GM23338 (cell line): ENCODE results near the gene ZC3H6. TPM values are rescaled to one million over a fixed set of nuclear protein-coding genes. Genes with fewer than 3 reads are reported as not detected.

ENCODE experiments used
- ATAC-seq: fragments of 200-7000 bp; cut with Tn5 transposase; 3 replicates; pipeline ENCODE4 v1.9.1; 2020
- DNase-seq: peaks from one replicate; pipeline ENCODE4 v3.0.0-alpha.2; 2015; ENCODE audit warnings: low spot score
- H2AFZ ChIP-seq: fragments of 200-600 bp; sonication (generic); 2 replicates; pipeline ENCODE4 v1.8.0; 2016; ENCODE audit warnings: antibody characterized with exemption, mild to moderate bottlenecking, moderate library complexity
- H3F3A ChIP-seq: fragments of 200-600 bp; sonication (generic); replicated peaks from 2 replicates; pipeline ENCODE4 v1.8.0; 2017; ENCODE audit warnings: antibody characterized with exemption, mixed run types, low read depth
- H3K27ac ChIP-seq: fragments of 200-600 bp; sonication (generic); 2 replicates; pipeline ENCODE4 v1.6.1; 2016; ENCODE audit warnings: low read depth
- H3K27me3 ChIP-seq: fragments of 200-600 bp; sonication (generic); 2 replicates; pipeline ENCODE4 v1.8.0; 2016; ENCODE audit warnings: mild to moderate bottlenecking, mixed run types, moderate library complexity; ENCODE audit not compliant: insufficient read depth
- H3K36me3 ChIP-seq: fragments of 200-600 bp; sonication (generic); 2 replicates; pipeline ENCODE4 v1.8.0; 2016; ENCODE audit warnings: mild to moderate bottlenecking; ENCODE audit not compliant: insufficient read depth
- H3K4me1 ChIP-seq: fragments of 200-600 bp; sonication (generic); 2 replicates; pipeline ENCODE4 v1.8.0; 2016; ENCODE audit warnings: mild to moderate bottlenecking, moderate library complexity; ENCODE audit not compliant: insufficient read depth
- H3K4me2 ChIP-seq: fragments of 200-600 bp; sonication (generic); 2 replicates; pipeline ENCODE4 v1.7.1; 2017; ENCODE audit warnings: mixed run types
- H3K4me3 ChIP-seq: fragments of 200-600 bp; sonication (generic); 2 replicates; pipeline ENCODE4 v1.6.1; 2016; ENCODE audit warnings: mixed run types
- H3K79me2 ChIP-seq: fragments of 200-600 bp; sonication (generic); replicated peaks from 2 replicates; pipeline ENCODE4 v1.8.0; 2017; ENCODE audit warnings: mild to moderate bottlenecking; ENCODE audit not compliant: insufficient read depth
- H3K9me2 ChIP-seq: fragments of 200-600 bp; sonication (generic); 2 replicates; pipeline ENCODE4 v1.8.0; 2017; ENCODE audit not compliant: insufficient read depth
- H4K20me1 ChIP-seq: fragments of 200-600 bp; sonication (generic); replicated peaks from 2 replicates; pipeline ENCODE4 v1.8.0; 2017; ENCODE audit warnings: mild to moderate bottlenecking; ENCODE audit not compliant: insufficient read depth
- H3K27ac Mint-ChIP-seq: 2 replicates; pipeline ENCODE4 v1.8.0; 2020; ENCODE audit warnings: inconsistent platforms, mild to moderate bottlenecking, moderate library complexity, mixed read lengths
- H3K27me3 Mint-ChIP-seq: 3 replicates; pipeline ENCODE4 v1.8.0; 2022; ENCODE audit warnings: low read depth, mild to moderate bottlenecking, moderate library complexity, mixed read lengths, inconsistent platforms; ENCODE audit not compliant: insufficient read depth, poor library complexity
- H3K36me3 Mint-ChIP-seq: 3 replicates; pipeline ENCODE4 v1.8.0; 2021; ENCODE audit warnings: low read depth, mild to moderate bottlenecking, inconsistent platforms, moderate library complexity, mixed read lengths
- H3K4me1 Mint-ChIP-seq: 3 replicates; pipeline ENCODE4 v1.8.0; 2020; ENCODE audit warnings: mild to moderate bottlenecking, inconsistent platforms, mixed read lengths
- H3K4me3 Mint-ChIP-seq: 3 replicates; pipeline ENCODE4 v1.8.0; 2021; ENCODE audit warnings: moderate library complexity, mild to moderate bottlenecking, inconsistent platforms, mixed read lengths
- H3K9me3 Mint-ChIP-seq: 3 replicates; pipeline ENCODE4 v1.8.0; 2020; ENCODE audit warnings: moderate library complexity, mild to moderate bottlenecking, inconsistent platforms, mixed read lengths
- CREB1 ChIP-seq: fragments of 250-450 bp; sonication (Bioruptor Pico); IDR thresholded peaks from 2 replicates; pipeline ENCODE4 v1.5.0; 2020; ENCODE audit warnings: low read depth, mild to moderate bottlenecking, moderate library complexity
- ETS1 ChIP-seq: IDR thresholded peaks from 2 replicates; pipeline ENCODE4 v1.6.1; 2016; ENCODE audit warnings: antibody characterized with exemption
- EZH2 ChIP-seq: fragments of 200-600 bp; sonication (generic); IDR thresholded peaks from one replicate; pipeline ENCODE4 v1.8.0; 2017; ENCODE audit warnings: antibody characterized with exemption, mild to moderate bottlenecking, low read depth; ENCODE audit not compliant: unreplicated experiment
- EZH2phosphoT487 ChIP-seq: fragments of 200-600 bp; sonication (generic); IDR thresholded peaks from one replicate; pipeline ENCODE4 v1.8.1; 2018; ENCODE audit warnings: antibody characterized with exemption; ENCODE audit not compliant: unreplicated experiment
- JUNB ChIP-seq: IDR thresholded peaks from one replicate; pipeline ENCODE4 v1.6.1; 2016; ENCODE audit warnings: antibody characterized with exemption; ENCODE audit not compliant: unreplicated experiment
- NANOG ChIP-seq: IDR thresholded peaks from 2 replicates; pipeline ENCODE4 v1.6.1; 2016; ENCODE audit warnings: antibody characterized with exemption, borderline replicate concordance
- POLR2AphosphoS5 ChIP-seq: IDR thresholded peaks from 2 replicates; pipeline ENCODE4 v1.6.1; 2016; ENCODE audit warnings: antibody characterized with exemption, low read depth
- STAT1 ChIP-seq: IDR thresholded peaks from one replicate; pipeline ENCODE4 v1.6.1; 2016; ENCODE audit warnings: antibody characterized with exemption; ENCODE audit not compliant: unreplicated experiment
- ZNF114 ChIP-seq: fragments of 250-450 bp; sonication (Bioruptor Pico); IDR thresholded peaks from 2 replicates; pipeline ENCODE4 v1.5.0; 2020; ENCODE audit warnings: mild to moderate bottlenecking, moderate library complexity
- ZNF331 ChIP-seq: fragments of 250-450 bp; sonication (Bioruptor Pico); IDR thresholded peaks from 2 replicates; pipeline ENCODE4 v1.5.0; 2020; ENCODE audit warnings: low read depth, mild to moderate bottlenecking, moderate library complexity
- ZNF462 ChIP-seq: fragments of 250-450 bp; sonication (Bioruptor Pico); IDR thresholded peaks from 2 replicates; pipeline ENCODE4 v1.5.0; 2020; ENCODE audit warnings: mild to moderate bottlenecking, moderate library complexity
- polyA plus RNA-seq: library from polyadenylated mRNA; unstranded; fragments of >200 nt; fragmentation: Nextera tagmentation; extraction: Ambion mirVana; gene quantifications from 2 replicates; pipeline ENCODE4 v1.2.1, GENCODE V29; 2016
- total RNA-seq: library from RNA; depleted of rRNA; stranded (reverse); fragments of >200 nt; shearing (Covaris generic); gene quantifications from 2 replicates; pipeline ENCODE4 v1.2.3, GENCODE V29; 2014
- TF ChIP-seq, protein P1 (sequence below), 2 experiments: fragments of 200-600 bp in 1 of 2; sonication (generic) in 1 of 2; conservative IDR thresholded peaks; 2 replicates each; pipeline versions ENCODE4 v1.5.1 to v1.6.1; 2016 to 2017; ENCODE audit warnings: antibody characterized with exemption in 2 of 2, low read depth in 2 of 2, mild to moderate bottlenecking in 2 of 2, moderate library complexity in 1 of 2
- TF ChIP-seq, protein P2 (sequence below): IDR thresholded peaks from one replicate; pipeline ENCODE4 v1.6.1; 2018; ENCODE audit warnings: antibody characterized with exemption; ENCODE audit not compliant: unreplicated experiment

The ZC3H6 gene
- total and polyA plus RNA-seq, 2 experiments from 2014 or later = 4.9 to 8.0 TPM

- no peak for ATAC-seq
- H3K4me3 ChIP-seq = no peak overlapping the region
Observed at GRCh38 chr2:112244854-112245253, 30.5 kb upstream of the ZC3H6 start.

More at GRCh38 chr2:112244854-112245253, 30.5 kb upstream of the ZC3H6 start:
- H3F3A ChIP-seq = no peaks in the 10 kb centered on the region
- H3K4me1 ChIP-seq = no peaks in the 10 kb centered on the region
- no peaks in the 10 kb centered on the region; the same call in 1 of the 2 replicates for H4K20me1 ChIP-seq
- H3K9me2 ChIP-seq = no peaks in the 10 kb centered on the region
- H3K4me3 Mint-ChIP-seq = no peak overlapping the region
- no peak overlapping the region for H3K27ac ChIP-seq
- H3K36me3 ChIP-seq = no peaks in the 10 kb centered on the region
- H3K4me2 ChIP-seq = no peak overlapping the region
- H3K27ac Mint-ChIP-seq = no peak overlapping the region
- no peaks in the 10 kb centered on the region for H3K4me1 Mint-ChIP-seq
- no peak overlapping the region for H2AFZ ChIP-seq
- peaks cover 7% of the 10 kb centered on the region; the same call in 2 of the 3 replicates for H3K36me3 Mint-ChIP-seq
- no peak for DNase-seq
- no peaks in the 10 kb centered on the region for H3K27me3 ChIP-seq
- H3K9me3 Mint-ChIP-seq = no peaks in the 10 kb centered on the region
- no peaks in the 10 kb centered on the region for H3K27me3 Mint-ChIP-seq
- H3K79me2 ChIP-seq = no peaks in the 10 kb centered on the region
- TF ChIP-seq, protein P1, sequence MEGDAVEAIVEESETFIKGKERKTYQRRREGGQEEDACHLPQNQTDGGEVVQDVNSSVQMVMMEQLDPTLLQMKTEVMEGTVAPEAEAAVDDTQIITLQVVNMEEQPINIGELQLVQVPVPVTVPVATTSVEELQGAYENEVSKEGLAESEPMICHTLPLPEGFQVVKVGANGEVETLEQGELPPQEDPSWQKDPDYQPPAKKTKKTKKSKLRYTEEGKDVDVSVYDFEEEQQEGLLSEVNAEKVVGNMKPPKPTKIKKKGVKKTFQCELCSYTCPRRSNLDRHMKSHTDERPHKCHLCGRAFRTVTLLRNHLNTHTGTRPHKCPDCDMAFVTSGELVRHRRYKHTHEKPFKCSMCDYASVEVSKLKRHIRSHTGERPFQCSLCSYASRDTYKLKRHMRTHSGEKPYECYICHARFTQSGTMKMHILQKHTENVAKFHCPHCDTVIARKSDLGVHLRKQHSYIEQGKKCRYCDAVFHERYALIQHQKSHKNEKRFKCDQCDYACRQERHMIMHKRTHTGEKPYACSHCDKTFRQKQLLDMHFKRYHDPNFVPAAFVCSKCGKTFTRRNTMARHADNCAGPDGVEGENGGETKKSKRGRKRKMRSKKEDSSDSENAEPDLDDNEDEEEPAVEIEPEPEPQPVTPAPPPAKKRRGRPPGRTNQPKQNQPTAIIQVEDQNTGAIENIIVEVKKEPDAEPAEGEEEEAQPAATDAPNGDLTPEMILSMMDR (conservative IDR thresholded peaks at IDR 0.05; ENCODE audit: low read depth in 2 of 2) = no peak
- TF ChIP-seq POLR2AphosphoS5 = no peak
- no peak for TF ChIP-seq EZH2
- no peak for TF ChIP-seq ETS1
- no peak for TF ChIP-seq CREB1 (CRISPR knock-in tag)
- no peak for TF ChIP-seq STAT1
- no peak for TF ChIP-seq JUNB
- TF ChIP-seq ZNF114 (CRISPR knock-in tag) = no peak
- TF ChIP-seq, protein P2, sequence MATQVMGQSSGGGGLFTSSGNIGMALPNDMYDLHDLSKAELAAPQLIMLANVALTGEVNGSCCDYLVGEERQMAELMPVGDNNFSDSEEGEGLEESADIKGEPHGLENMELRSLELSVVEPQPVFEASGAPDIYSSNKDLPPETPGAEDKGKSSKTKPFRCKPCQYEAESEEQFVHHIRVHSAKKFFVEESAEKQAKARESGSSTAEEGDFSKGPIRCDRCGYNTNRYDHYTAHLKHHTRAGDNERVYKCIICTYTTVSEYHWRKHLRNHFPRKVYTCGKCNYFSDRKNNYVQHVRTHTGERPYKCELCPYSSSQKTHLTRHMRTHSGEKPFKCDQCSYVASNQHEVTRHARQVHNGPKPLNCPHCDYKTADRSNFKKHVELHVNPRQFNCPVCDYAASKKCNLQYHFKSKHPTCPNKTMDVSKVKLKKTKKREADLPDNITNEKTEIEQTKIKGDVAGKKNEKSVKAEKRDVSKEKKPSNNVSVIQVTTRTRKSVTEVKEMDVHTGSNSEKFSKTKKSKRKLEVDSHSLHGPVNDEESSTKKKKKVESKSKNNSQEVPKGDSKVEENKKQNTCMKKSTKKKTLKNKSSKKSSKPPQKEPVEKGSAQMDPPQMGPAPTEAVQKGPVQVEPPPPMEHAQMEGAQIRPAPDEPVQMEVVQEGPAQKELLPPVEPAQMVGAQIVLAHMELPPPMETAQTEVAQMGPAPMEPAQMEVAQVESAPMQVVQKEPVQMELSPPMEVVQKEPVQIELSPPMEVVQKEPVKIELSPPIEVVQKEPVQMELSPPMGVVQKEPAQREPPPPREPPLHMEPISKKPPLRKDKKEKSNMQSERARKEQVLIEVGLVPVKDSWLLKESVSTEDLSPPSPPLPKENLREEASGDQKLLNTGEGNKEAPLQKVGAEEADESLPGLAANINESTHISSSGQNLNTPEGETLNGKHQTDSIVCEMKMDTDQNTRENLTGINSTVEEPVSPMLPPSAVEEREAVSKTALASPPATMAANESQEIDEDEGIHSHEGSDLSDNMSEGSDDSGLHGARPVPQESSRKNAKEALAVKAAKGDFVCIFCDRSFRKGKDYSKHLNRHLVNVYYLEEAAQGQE = no peak
- no peak for TF ChIP-seq ZNF462
- TF ChIP-seq NANOG = no peak
- no peak for TF ChIP-seq EZH2phosphoT487
- no peak for TF ChIP-seq ZNF331
